Loucy (cell line): Measurements from ENCODE around the gene PCLO.

ENCODE experiments used
- H2AFZ ChIP-seq: fragments of 200-600 bp; sonication (generic); 2 replicates; pipeline ENCODE4 v1.6.0; 2016; ENCODE audit warnings: antibody characterized with exemption, mild to moderate bottlenecking, low read length, moderate library complexity
- H3F3A ChIP-seq: fragments of 200-600 bp; 2 replicates; pipeline ENCODE4 v1.6.0; 2016; ENCODE audit warnings: antibody characterized with exemption, low read depth, mild to moderate bottlenecking
- H3K27me3 ChIP-seq: fragments of 200-600 bp; sonication (generic); 2 replicates; pipeline ENCODE4 v1.6.1; 2014; ENCODE audit warnings: low read length, mild to moderate bottlenecking; ENCODE audit not compliant: insufficient read depth, poor library complexity, severe bottlenecking
- H3K36me3 ChIP-seq: fragments of 200-600 bp; sonication (generic); 2 replicates; pipeline ENCODE4 v1.6.1; 2016; ENCODE audit warnings: low read length; ENCODE audit not compliant: insufficient read depth
- H3K4me1 ChIP-seq: fragments of 200-600 bp; sonication (generic); 2 replicates; pipeline ENCODE4 v1.5.1; 2014; ENCODE audit warnings: low read length, mild to moderate bottlenecking; ENCODE audit not compliant: insufficient read depth, poor library complexity, severe bottlenecking
- H3K4me2 ChIP-seq: fragments of 200-600 bp; sonication (generic); 2 replicates; pipeline ENCODE4 v1.6.0; 2014; ENCODE audit warnings: antibody characterized with exemption, low read length, low read depth, mild to moderate bottlenecking; ENCODE audit not compliant: poor library complexity, severe bottlenecking
- H3K4me3 ChIP-seq: fragments of 200-600 bp; sonication (generic); 2 replicates; pipeline ENCODE4 v1.5.1; 2014; ENCODE audit warnings: low read length, mild to moderate bottlenecking, mixed read lengths; ENCODE audit not compliant: poor library complexity, severe bottlenecking
- H3K79me2 ChIP-seq: fragments of 200-600 bp; sonication (generic); 2 replicates; pipeline ENCODE4 v1.6.1; 2014; ENCODE audit warnings: low read length; ENCODE audit not compliant: insufficient read depth
- H3K9ac ChIP-seq: fragments of 200-600 bp; sonication (generic); 2 replicates; pipeline ENCODE4 v1.6.0; 2014; ENCODE audit warnings: mild to moderate bottlenecking, low read depth, low read length, moderate library complexity; ENCODE audit not compliant: poor library complexity, severe bottlenecking
- H3K9me2 ChIP-seq: fragments of 200-600 bp; sonication (generic); replicated peaks from 2 replicates; pipeline ENCODE4 v1.6.1; 2016; ENCODE audit warnings: low read depth, low read length, mixed read lengths
- H3K9me3 ChIP-seq: fragments of 200-600 bp; sonication (generic); 2 replicates; pipeline ENCODE4 v1.6.1; 2014; ENCODE audit warnings: mild to moderate bottlenecking, antibody characterized with exemption, low read length, low read depth; ENCODE audit not compliant: insufficient read depth
- H4K20me1 ChIP-seq: fragments of 200-600 bp; sonication (generic); 2 replicates; pipeline ENCODE4 v1.6.0; 2014; ENCODE audit warnings: antibody characterized with exemption, low read length, mild to moderate bottlenecking; ENCODE audit not compliant: insufficient read depth, poor library complexity, severe bottlenecking
- EZH2phosphoT487 ChIP-seq: fragments of 200-600 bp; IDR thresholded peaks from 2 replicates; pipeline ENCODE4 v1.6.1; 2018; ENCODE audit warnings: antibody characterized with exemption, mild to moderate bottlenecking, moderate library complexity, borderline replicate concordance
- TF ChIP-seq, protein P1 (sequence below): fragments of 200-600 bp; sonication (generic); conservative IDR thresholded peaks from 2 replicates; pipeline ENCODE4 v1.5.1; 2014; ENCODE audit warnings: mild to moderate bottlenecking, antibody characterized with exemption, low read length

Gene PCLO

DNA sequence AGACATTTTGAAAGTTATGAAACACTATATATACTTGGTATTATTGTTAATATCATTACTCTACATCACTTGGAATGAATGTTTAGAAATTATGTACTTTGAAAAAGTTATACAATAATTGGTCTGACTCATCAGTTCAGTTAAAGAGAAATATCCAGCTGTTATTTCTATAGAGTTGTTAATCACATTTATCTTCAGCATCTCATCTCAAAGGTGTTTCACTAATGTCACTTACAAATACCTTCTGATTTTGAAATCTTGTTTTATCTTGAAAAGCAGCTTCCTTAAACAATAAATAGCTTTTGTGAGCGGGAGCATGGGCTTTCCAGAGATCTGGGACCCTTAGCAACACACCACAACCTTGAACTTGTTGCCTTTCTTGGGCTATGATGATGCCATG, 205.2 kb downstream of the PCLO start:
- no peaks in the 10 kb centered on the region for H3K79me2 ChIP-seq
- no peak overlapping the region for H3K4me3 ChIP-seq
- no peaks in the 10 kb centered on the region for H3F3A ChIP-seq
- H2AFZ ChIP-seq, result no peak overlapping the region
- H3K27me3 ChIP-seq, result no peaks in the 10 kb centered on the region
- no peaks in the 10 kb centered on the region for H3K9me3 ChIP-seq
- no peaks in the 10 kb centered on the region for H4K20me1 ChIP-seq
- H3K4me1 ChIP-seq, result no peaks in the 10 kb centered on the region
- no peaks in the 10 kb centered on the region for H3K36me3 ChIP-seq
- no peak overlapping the region for H3K4me2 ChIP-seq
- H3K9me2 ChIP-seq, result no peaks in the 10 kb centered on the region
- H3K9ac ChIP-seq, result no peak overlapping the region
- no peak for TF ChIP-seq EZH2phosphoT487
- TF ChIP-seq, protein P1, sequence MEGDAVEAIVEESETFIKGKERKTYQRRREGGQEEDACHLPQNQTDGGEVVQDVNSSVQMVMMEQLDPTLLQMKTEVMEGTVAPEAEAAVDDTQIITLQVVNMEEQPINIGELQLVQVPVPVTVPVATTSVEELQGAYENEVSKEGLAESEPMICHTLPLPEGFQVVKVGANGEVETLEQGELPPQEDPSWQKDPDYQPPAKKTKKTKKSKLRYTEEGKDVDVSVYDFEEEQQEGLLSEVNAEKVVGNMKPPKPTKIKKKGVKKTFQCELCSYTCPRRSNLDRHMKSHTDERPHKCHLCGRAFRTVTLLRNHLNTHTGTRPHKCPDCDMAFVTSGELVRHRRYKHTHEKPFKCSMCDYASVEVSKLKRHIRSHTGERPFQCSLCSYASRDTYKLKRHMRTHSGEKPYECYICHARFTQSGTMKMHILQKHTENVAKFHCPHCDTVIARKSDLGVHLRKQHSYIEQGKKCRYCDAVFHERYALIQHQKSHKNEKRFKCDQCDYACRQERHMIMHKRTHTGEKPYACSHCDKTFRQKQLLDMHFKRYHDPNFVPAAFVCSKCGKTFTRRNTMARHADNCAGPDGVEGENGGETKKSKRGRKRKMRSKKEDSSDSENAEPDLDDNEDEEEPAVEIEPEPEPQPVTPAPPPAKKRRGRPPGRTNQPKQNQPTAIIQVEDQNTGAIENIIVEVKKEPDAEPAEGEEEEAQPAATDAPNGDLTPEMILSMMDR, result no peak

- Histone ChIP-seq H3K4me1 (no peaks in the 10 kb centered on the region), H3K9me3 (no peaks in the 10 kb centered on the region), H3K9ac (no peak overlapping the region), H4K20me1 (no peaks in the 10 kb centered on the region), H3K9me2 (no peaks in the 10 kb centered on the region), H3K27me3 (no peaks in the 10 kb centered on the region), H3K4me3 (no peak overlapping the region), H3K4me2 (no peak overlapping the region), H3F3A (no peaks in the 10 kb centered on the region), H3K36me3 (no peaks in the 10 kb centered on the region), H2AFZ (no peak overlapping the region), H3K79me2 (no peaks in the 10 kb centered on the region)
- no peak for TF ChIP-seq EZH2phosphoT487
- TF ChIP-seq, protein P1, result no peak
Observed at GRCh38 chr7:82953324-82954027, 209.2 kb downstream of the PCLO start.

DNA sequence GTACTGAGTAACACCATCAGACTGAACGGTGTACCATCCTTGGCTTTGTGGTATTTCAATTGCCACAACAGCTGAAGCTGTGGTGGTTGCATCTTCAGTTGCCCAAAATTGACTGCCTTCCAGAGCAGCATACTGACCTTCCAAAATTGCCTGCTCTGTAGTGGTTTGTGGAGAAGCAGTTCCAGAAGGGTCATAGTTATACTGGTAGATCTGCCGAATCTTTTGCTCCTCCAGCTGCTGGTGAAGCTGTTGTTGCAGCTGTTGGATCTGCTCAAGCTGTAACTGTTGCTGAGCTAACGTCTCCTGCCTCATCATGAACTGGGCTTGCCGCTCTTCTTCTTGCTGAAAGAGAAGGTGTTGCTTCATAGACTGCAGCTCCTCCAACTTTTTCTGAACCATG, 212.2 kb downstream of the PCLO start:
- H3K36me3 ChIP-seq, result no peaks in the 10 kb centered on the region
- no peak overlapping the region for H2AFZ ChIP-seq
- no peaks in the 10 kb centered on the region for H3K4me1 ChIP-seq
- no peaks in the 10 kb centered on the region for H3K27me3 ChIP-seq
- H3K4me3 ChIP-seq, result no peak overlapping the region
- no peaks in the 10 kb centered on the region for H4K20me1 ChIP-seq
- H3K9me2 ChIP-seq, result no peaks in the 10 kb centered on the region
- no peak overlapping the region for H3K4me2 ChIP-seq
- H3K9me3 ChIP-seq, result no peaks in the 10 kb centered on the region
- TF ChIP-seq EZH2phosphoT487, result no peak
- TF ChIP-seq, protein P1, result no peak
- no peaks in the 10 kb centered on the region for H3F3A ChIP-seq
- no peaks in the 10 kb centered on the region for H3K79me2 ChIP-seq
- no peak overlapping the region for H3K9ac ChIP-seq
